ENCODE measurements around the gene DMRTA1.
"Not testable (repeated sequence)": the region's sequence is repeated elsewhere in the genome, so short reads cannot be mapped to it uniquely, and the experiment has no call there.

DMRTA1 gene

GRCh38 chr9:22457448-22457847, 10.8 kb downstream of the DMRTA1 start:
- DNase-seq (ENCODE audit: low read depth in 2 of 2) = no peak

GRCh38 chr9:22463205-22463604, 16.6 kb downstream of the DMRTA1 start:
- no peak for DNase-seq (ENCODE audit: low read depth in 2 of 2)

- no peak for DNase-seq (ENCODE audit: low read depth in 2 of 2)
Observed at GRCh38 chr9:22469928-22470544, 23.4 kb downstream of the DMRTA1 start.

GRCh38 chr9:22481566-22481965, 34.9 kb downstream of the DMRTA1 start:
- DNase-seq (ENCODE audit: low read depth in 2 of 2) = no peak

GRCh38 chr9:22483528-22484070, 37.0 kb downstream of the DMRTA1 start:
- no peak for DNase-seq (ENCODE audit: low read depth in 2 of 2)

GRCh38 chr9:22496197-22496596, 49.6 kb downstream of the DMRTA1 start:
- DNase-seq (ENCODE audit: low read depth in 2 of 2) = not testable (repeated sequence)

Measured in stimulated activated CD4-positive, alpha-beta T cell treated with anti-CD3 and anti-CD28 coated beads, Interleukin-12 subunit alpha, Interleukin-12 subunit beta, amount 100 ng/mL, for 24 hours (primary cell).